GM18867 (cell line): Measurements from ENCODE around the gene ADCY9.
"Not testable (repeated sequence)": the region's sequence is repeated elsewhere in the genome, so short reads cannot be mapped to it uniquely, and the experiment has no call there.

Experiments
- ATAC-seq: cut with Tn5 transposase; IDR thresholded peaks from one replicate; pipeline ENCODE4 v1.9.1; 2021; ENCODE audit warnings: mild to moderate bottlenecking, moderate library complexity; ENCODE audit not compliant: unreplicated experiment

The ADCY9 gene

DNA sequence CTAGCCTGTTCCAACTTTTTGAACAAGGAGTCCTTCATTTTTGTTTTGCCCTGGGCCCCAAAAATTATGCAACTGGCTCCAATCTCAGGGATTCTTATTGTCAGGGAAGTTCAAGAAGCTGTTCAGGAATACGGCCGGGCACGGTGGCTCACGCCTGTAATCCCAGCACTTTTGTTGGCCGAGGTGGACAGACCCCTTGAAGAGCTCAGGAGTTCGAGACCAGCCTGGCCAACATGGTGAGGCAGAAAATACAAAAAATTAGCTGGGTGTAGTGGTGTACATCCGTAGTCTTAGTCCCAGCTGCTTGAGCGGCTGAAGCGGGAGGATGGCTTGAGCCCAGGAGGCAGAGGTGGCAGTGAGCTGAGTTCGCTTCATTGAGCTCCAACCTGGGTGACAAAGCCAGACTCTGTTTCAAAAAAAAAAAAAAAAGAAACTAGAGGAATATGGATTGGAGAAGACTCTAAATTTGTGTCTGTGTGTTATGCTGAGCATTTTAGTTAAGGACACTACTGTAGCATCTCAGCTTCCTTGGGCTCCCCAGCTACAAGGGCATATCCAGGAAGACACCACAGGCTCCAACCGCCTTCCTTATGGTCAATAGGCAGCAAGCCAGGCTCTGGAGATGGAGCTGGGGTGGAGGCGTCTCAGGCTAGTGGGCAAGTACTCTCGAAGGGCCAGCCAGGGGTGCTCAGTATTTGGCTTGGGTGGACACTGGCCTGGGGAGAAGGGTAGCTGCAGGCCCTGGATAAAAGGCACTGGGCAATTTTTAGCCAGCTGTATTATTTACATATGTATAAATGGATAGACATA, 179.0 kb downstream of the ADCY9 start:
- no peak for ATAC-seq

- no peak for ATAC-seq
Measured at GRCh38 chr16:3935921-3936320, 180.3 kb downstream of the ADCY9 start.

- no peak for ATAC-seq
Measured at GRCh38 chr16:3934491-3935181, 181.6 kb downstream of the ADCY9 start.

DNA sequence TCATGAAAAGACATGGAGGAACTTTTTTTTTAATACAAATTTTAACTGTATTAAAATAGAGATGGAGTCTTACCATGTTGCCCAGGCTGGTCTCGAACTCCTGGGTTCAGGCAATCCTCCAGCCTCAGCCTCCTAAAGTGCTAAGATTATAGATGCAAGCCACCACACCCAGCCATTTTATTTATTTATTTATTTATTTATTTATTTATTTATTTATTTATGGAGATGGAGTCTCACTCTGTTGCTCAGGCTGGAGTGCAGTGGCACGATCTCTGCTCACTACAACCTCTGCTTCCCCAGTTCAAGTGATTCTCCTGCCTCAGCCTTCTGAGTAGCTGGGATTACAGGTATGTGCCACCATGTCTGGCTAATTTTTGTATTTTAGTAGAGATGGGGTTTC, 189.1 kb downstream of the ADCY9 start:
- not testable (repeated sequence) for ATAC-seq

GRCh38 chr16:3924763-3925162, 191.5 kb downstream of the ADCY9 start:
- ATAC-seq = no peak

- no peak for ATAC-seq
Measured at GRCh38 chr16:3922241-3922640, 194.0 kb downstream of the ADCY9 start.

DNA sequence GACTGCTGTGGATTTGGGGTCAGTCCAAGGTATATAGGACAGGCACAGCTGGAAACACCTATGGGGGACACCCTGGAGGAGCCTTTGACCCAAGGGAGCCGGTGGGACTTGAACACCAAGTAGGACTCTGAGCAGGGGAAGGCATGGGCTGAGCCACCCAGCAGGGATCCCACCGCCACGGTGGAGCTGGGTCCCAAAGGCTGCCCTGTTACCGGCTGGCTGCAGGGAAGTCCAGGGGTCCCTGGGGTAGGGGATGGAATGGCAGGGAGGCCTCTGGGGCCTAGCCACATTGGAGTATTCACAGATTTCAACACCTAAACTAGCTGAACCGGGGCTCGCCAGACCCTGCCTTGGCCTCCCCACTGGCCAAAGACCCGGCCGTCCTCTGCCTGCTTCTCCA, 196.0 kb downstream of the ADCY9 start:
- ATAC-seq = no peak

GRCh38 chr16:3919413-3919812, 196.8 kb downstream of the ADCY9 start:
- no peak for ATAC-seq

DNA sequence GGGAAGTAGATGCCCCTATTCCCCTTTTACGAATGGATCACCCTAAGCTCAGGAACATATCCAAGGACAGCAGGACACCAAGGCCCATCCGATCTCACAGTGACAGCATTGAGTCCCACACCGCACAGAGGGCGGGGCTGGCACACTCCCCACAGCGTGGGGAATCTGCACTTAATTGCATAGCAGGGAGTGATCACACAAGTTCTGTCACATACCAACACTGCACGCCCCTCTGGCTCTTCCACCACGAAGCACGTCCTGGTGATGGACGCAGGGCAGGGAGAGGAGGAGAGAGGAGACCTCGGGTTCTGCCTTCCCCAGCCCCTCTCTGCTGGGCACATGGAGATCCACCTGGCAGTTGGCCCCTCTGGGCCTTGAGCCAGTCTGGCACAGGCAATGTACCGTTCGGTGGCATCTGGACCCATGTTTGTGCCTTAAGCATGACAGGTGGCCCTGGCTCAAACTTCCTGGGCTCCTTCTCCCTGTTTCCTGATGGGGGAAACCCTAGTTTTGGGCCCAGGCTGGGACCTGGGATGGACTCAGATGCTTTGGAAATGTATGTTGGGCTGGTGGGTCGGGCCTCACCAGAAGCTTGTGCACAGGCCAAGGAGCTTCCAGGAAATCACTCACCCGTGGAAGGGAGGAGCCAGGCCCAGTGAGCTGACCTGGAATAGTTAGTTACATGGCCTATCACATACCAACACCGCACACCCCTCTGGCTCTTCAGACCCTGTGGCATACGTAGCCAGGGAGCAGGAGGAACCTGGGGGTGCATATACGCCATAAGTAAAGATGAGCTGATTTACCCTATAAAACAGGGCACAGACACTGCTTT, 200.6 kb downstream of the ADCY9 start:
- ATAC-seq = no peak

- no peak for ATAC-seq
Measured at GRCh38 chr16:3912897-3913296, 203.3 kb downstream of the ADCY9 start.
